GM19372 (cell line): ENCODE results near the gene MRPL24.

ENCODE experiments used
- ATAC-seq: cut with Tn5 transposase; IDR thresholded peaks from one replicate; pipeline ENCODE4 v1.9.1; 2021; ENCODE audit warnings: mild to moderate bottlenecking, low read depth, moderate library complexity; ENCODE audit not compliant: unreplicated experiment

The MRPL24 gene

GRCh38 chr1:156714830-156715229 lies 26.1 kb downstream of the MRPL24 start:
- ATAC-seq = no peak

GRCh38 chr1:156712626-156713025 lies 28.3 kb downstream of the MRPL24 start:
- no peak for ATAC-seq

GRCh38 chr1:156711011-156711817 lies 29.7 kb downstream of the MRPL24 start:
- no peak for ATAC-seq

GRCh38 chr1:156709757-156710489 lies 31.0 kb downstream of the MRPL24 start:
- no peak for ATAC-seq

- ATAC-seq = no peak
Measured at GRCh38 chr1:156709031-156709430, 31.9 kb downstream of the MRPL24 start.

- no peak for ATAC-seq
Measured at GRCh38 chr1:156708218-156708661, 32.6 kb downstream of the MRPL24 start.

GRCh38 chr1:156707417-156708217 lies 33.3 kb downstream of the MRPL24 start:
- no peak for ATAC-seq

- ATAC-seq = no peak
Measured at GRCh38 chr1:156706657-156707416, 34.1 kb downstream of the MRPL24 start.

GRCh38 chr1:156705918-156706656 lies 34.8 kb downstream of the MRPL24 start:
- ATAC-seq = no peak

- no peak for ATAC-seq
Measured at GRCh38 chr1:156705321-156705917, 35.5 kb downstream of the MRPL24 start, which contains the start of gene CRABP2. CRABP2 (minus strand) TSS chr1:156705583; CDS start chr1:156705446, 137 bp downstream.

GRCh38 chr1:156704930-156705320 lies 36.0 kb downstream of the MRPL24 start:
- no peak for ATAC-seq

- no peak for ATAC-seq
Measured at GRCh38 chr1:156704166-156704711, 36.6 kb downstream of the MRPL24 start.

GRCh38 chr1:156703741-156704140 lies 37.1 kb downstream of the MRPL24 start:
- ATAC-seq = no peak

GRCh38 chr1:156703336-156703735 lies 37.6 kb downstream of the MRPL24 start:
- no peak for ATAC-seq

GRCh38 chr1:156700736-156701531 lies 40.0 kb downstream of the MRPL24 start:
- no peak for ATAC-seq

GRCh38 chr1:156698995-156699394 lies 41.9 kb downstream of the MRPL24 start:
- ATAC-seq = no peak

- ATAC-seq = no peak
Measured at GRCh38 chr1:156697481-156697880, 43.4 kb downstream of the MRPL24 start.

- no peak for ATAC-seq
Measured at GRCh38 chr1:156696755-156697154, 44.1 kb downstream of the MRPL24 start.
